Hepatocyte (in vitro differentiated cells): ENCODE data around the gene ATP5PB. TPM values are rescaled to one million over a fixed set of nuclear protein-coding genes. Genes with fewer than 3 reads are reported as not detected.

Experiments
- DNase-seq: peaks from one replicate; pipeline ENCODE4 v3.0.0-alpha.2; 2016; ENCODE audit warnings: low spot score
- H2AFZ ChIP-seq: fragments of 200-600 bp; sonication (generic); 2 replicates; pipeline ENCODE4 v1.6.0; 2016; ENCODE audit warnings: antibody characterized with exemption, mild to moderate bottlenecking
- H3K27ac ChIP-seq: fragments of 200-600 bp; sonication (generic); 2 replicates; pipeline ENCODE4 v1.5.1; 2016; ENCODE audit warnings: mild to moderate bottlenecking
- H3K27me3 ChIP-seq: fragments of 200-600 bp; sonication (generic); 2 replicates; pipeline ENCODE4 v1.6.1; 2016
- H3K36me3 ChIP-seq: fragments of 200-600 bp; sonication (generic); replicated peaks from 2 replicates; pipeline ENCODE4 v1.5.1; 2016; ENCODE audit warnings: low read depth; ENCODE audit not compliant: insufficient read depth
- H3K4me1 ChIP-seq: fragments of 200-600 bp; sonication (generic); 2 replicates; pipeline ENCODE4 v1.5.1; 2016; ENCODE audit warnings: mild to moderate bottlenecking, moderate library complexity; ENCODE audit not compliant: insufficient read depth
- H3K4me2 ChIP-seq: fragments of 200-600 bp; sonication (generic); 2 replicates; pipeline ENCODE4 v1.6.0; 2016
- H3K4me3 ChIP-seq: fragments of 200-600 bp; sonication (generic); 2 replicates; pipeline ENCODE4 v1.5.1; 2016; ENCODE audit warnings: mild to moderate bottlenecking
- H3K79me2 ChIP-seq: fragments of 200-600 bp; sonication (generic); 2 replicates; pipeline ENCODE4 v1.6.0; 2017; ENCODE audit warnings: mild to moderate bottlenecking
- H3K9me2 ChIP-seq: fragments of 200-600 bp; sonication (generic); replicated peaks from 2 replicates; pipeline ENCODE4 v1.6.0; 2017; ENCODE audit warnings: mild to moderate bottlenecking; ENCODE audit not compliant: insufficient read depth
- H3K9me3 ChIP-seq: fragments of 200-600 bp; sonication (generic); 2 replicates; pipeline ENCODE4 v1.5.1; 2016; ENCODE audit warnings: low read depth, mild to moderate bottlenecking
- H4K20me1 ChIP-seq: fragments of 200-600 bp; sonication (generic); 2 replicates; pipeline ENCODE4 v1.6.0; 2016; ENCODE audit warnings: mild to moderate bottlenecking; ENCODE audit not compliant: insufficient read depth, poor library complexity, severe bottlenecking
- CTCF ChIP-seq: fragments of 200-600 bp; sonication (generic); IDR thresholded peaks from 2 replicates; pipeline ENCODE4 v1.5.1; 2016; ENCODE audit warnings: antibody characterized with exemption, mild to moderate bottlenecking; ENCODE audit not compliant: poor library complexity
- EZH2 ChIP-seq: fragments of 200-600 bp; sonication (generic); IDR thresholded peaks from 2 replicates; pipeline ENCODE4 v1.6.1; 2016; ENCODE audit warnings: antibody characterized with exemption, mild to moderate bottlenecking, borderline replicate concordance
- EZH2phosphoT487 ChIP-seq: fragments of 200-600 bp; sonication (generic); IDR thresholded peaks from one replicate; pipeline ENCODE4 v1.6.1; 2018; ENCODE audit warnings: antibody characterized with exemption, mild to moderate bottlenecking, low read depth, moderate library complexity; ENCODE audit not compliant: unreplicated experiment, severe bottlenecking
- WGBS: methylation state at CpG from one replicate; pipeline ENCODE4 v1.1.6; 2016; ENCODE audit warnings: low lambda C conversion rate; ENCODE audit errors: missing lambda C conversion rate; 5-methylcytosine and 5-hydroxymethylcytosine counted together
- polyA plus RNA-seq: library from polyadenylated mRNA; unstranded; fragments of >200 nt; fragmentation: Nextera tagmentation; extraction: Ambion mirVana; gene quantifications from 2 replicates; pipeline ENCODE4 v1.2.1, GENCODE V29; 2016
- total RNA-seq: library from RNA; depleted of rRNA; stranded (reverse); fragments of >200 nt; gene quantifications from 2 replicates; pipeline ENCODE4 v1.2.3, GENCODE V29; 2014

The ATP5PB gene
- total and polyA plus RNA-seq, 2 experiments from 2014 or later = 309 to 320 TPM

- 63% methylated on average over 3 of the region's 3 CpGs for WGBS
- Histone ChIP-seq H2AFZ (peak overlapping the region; percentile 54), H3K4me3 (peak overlapping the region; percentile 45), H3K9me2 (no peaks in the 10 kb centered on the region), H3K79me2 (peaks cover 71% of the 10 kb centered on the region), H3K36me3 (no peaks in the 10 kb centered on the region), H3K4me1 (peaks cover 10% of the 10 kb centered on the region), H3K9me3 (no peaks in the 10 kb centered on the region), H3K27me3 (no peaks in the 10 kb centered on the region), H4K20me1 (no peaks in the 10 kb centered on the region), H3K4me2 (peak overlapping the region; percentile 81), H3K27ac (peak overlapping the region; percentile 85)
- no peak for TF ChIP-seq EZH2phosphoT487
- no peak for TF ChIP-seq CTCF
- TF ChIP-seq EZH2 = no peak
- no peak for DNase-seq
These were observed 921 bp downstream of the ATP5PB start for GRCh38 chr1:111450185-111450584.

- H2AFZ ChIP-seq = no peak overlapping the region
- H3K4me3 ChIP-seq = no peak overlapping the region
- peaks cover 61% of the 10 kb centered on the region for H3K79me2 ChIP-seq
- H3K4me2 ChIP-seq = no peak overlapping the region
- no peaks in the 10 kb centered on the region for H3K27me3 ChIP-seq
- H3K27ac ChIP-seq = no peak overlapping the region
- no peaks in the 10 kb centered on the region for H3K9me2 ChIP-seq
- WGBS = 90% methylated on average over 3 of the region's 3 CpGs
- TF ChIP-seq CTCF (no peak), EZH2 (no peak), EZH2phosphoT487 (no peak)
- H4K20me1 ChIP-seq = peaks cover 2% of the 10 kb centered on the region
- H3K36me3 ChIP-seq = no peaks in the 10 kb centered on the region
- H3K9me3 ChIP-seq = no peaks in the 10 kb centered on the region
- peaks cover 5% of the 10 kb centered on the region for H3K4me1 ChIP-seq
- DNase-seq = no peak
These were observed 3.3 kb downstream of the ATP5PB start for GRCh38 chr1:111452581-111452980.

- Histone ChIP-seq H3K9me3 (no peaks in the 10 kb centered on the region), H3K27me3 (no peaks in the 10 kb centered on the region), H3K9me2 (no peaks in the 10 kb centered on the region), H3K79me2 (peaks cover 49% of the 10 kb centered on the region), H3K4me1 (peaks cover 5% of the 10 kb centered on the region), H3K4me2 (no peak overlapping the region), H3K27ac (no peak overlapping the region), H4K20me1 (peaks cover 2% of the 10 kb centered on the region), H2AFZ (no peak overlapping the region), H3K36me3 (no peaks in the 10 kb centered on the region), H3K4me3 (no peak overlapping the region)
- TF ChIP-seq EZH2phosphoT487 (no peak), EZH2 (no peak), CTCF (no peak)
- no peak for DNase-seq
- 89% methylated on average over 3 of the region's 3 CpGs for WGBS
These were observed 4.4 kb downstream of the ATP5PB start for GRCh38 chr1:111453706-111454105.
